HG03457 (cell line): Measurements from ENCODE around the gene DNAAF3.
"Not testable (repeated sequence)": the region's sequence is repeated elsewhere in the genome, so short reads cannot be mapped to it uniquely, and the experiment has no call there.

Experiments used
- ATAC-seq: cut with Tn5 transposase; IDR thresholded peaks from one replicate; pipeline ENCODE4 v1.9.1; 2021; ENCODE audit warnings: moderate number of reproducible peaks; ENCODE audit not compliant: unreplicated experiment

The DNAAF3 gene

GRCh38 chr19:55155784-55156183, 10.6 kb downstream of the DNAAF3 start:
- ATAC-seq: not testable (repeated sequence)

GRCh38 chr19:55153652-55154264, 12.7 kb downstream of the DNAAF3 start:
- ATAC-seq: no peak

- no peak for ATAC-seq
Measured at GRCh38 chr19:55152017-55152416, 14.4 kb downstream of the DNAAF3 start.

- ATAC-seq: no peak
Measured at GRCh38 chr19:55149078-55150003, 17.1 kb downstream of the DNAAF3 start, which contains the start of gene TNNT1. Gene TNNT1, minus strand, starts transcription at chr19:55149206. Its CDS starts 2,049 bp downstream, at chr19:55147157.

GRCh38 chr19:55147545-55148251, 18.7 kb downstream of the DNAAF3 start:
- ATAC-seq: no peak

GRCh38 chr19:55146705-55147273, 19.6 kb downstream of the DNAAF3 start:
- ATAC-seq: no peak

- ATAC-seq: no peak
Measured at GRCh38 chr19:55146078-55146704, 20.2 kb downstream of the DNAAF3 start.

GRCh38 chr19:55145232-55145631, 21.2 kb downstream of the DNAAF3 start:
- no peak for ATAC-seq

- ATAC-seq: no peak
Measured at GRCh38 chr19:55141696-55142095, 24.7 kb downstream of the DNAAF3 start.

- no peak for ATAC-seq
Measured at GRCh38 chr19:55137915-55138314, 28.5 kb downstream of the DNAAF3 start.

GRCh38 chr19:55136399-55137102, 29.9 kb downstream of the DNAAF3 start:
- ATAC-seq: no peak

GRCh38 chr19:55134736-55135135, 31.7 kb downstream of the DNAAF3 start:
- no peak for ATAC-seq

GRCh38 chr19:55133639-55134444, 32.6 kb downstream of the DNAAF3 start:
- ATAC-seq: no peak

- ATAC-seq: no peak
Measured at GRCh38 chr19:55132453-55133129, 33.8 kb downstream of the DNAAF3 start.

GRCh38 chr19:55131421-55131820, 35.0 kb downstream of the DNAAF3 start:
- no peak for ATAC-seq

- no peak for ATAC-seq
Measured at GRCh38 chr19:55119053-55119452, 47.4 kb downstream of the DNAAF3 start.

GRCh38 chr19:55118401-55118991, 47.9 kb downstream of the DNAAF3 start:
- ATAC-seq: no peak

GRCh38 chr19:55117663-55118391, 48.6 kb downstream of the DNAAF3 start:
- ATAC-seq: peak; percentile 80
